ENCODE measurements around the gene RETREG1.
A peak's percentile ranks its signal among the peaks of the same experiment; 100 is the strongest.
"Not testable (repeated sequence)": the region's sequence is repeated elsewhere in the genome, so short reads cannot be mapped to it uniquely, and the experiment has no call there.

RETREG1 gene

DNA sequence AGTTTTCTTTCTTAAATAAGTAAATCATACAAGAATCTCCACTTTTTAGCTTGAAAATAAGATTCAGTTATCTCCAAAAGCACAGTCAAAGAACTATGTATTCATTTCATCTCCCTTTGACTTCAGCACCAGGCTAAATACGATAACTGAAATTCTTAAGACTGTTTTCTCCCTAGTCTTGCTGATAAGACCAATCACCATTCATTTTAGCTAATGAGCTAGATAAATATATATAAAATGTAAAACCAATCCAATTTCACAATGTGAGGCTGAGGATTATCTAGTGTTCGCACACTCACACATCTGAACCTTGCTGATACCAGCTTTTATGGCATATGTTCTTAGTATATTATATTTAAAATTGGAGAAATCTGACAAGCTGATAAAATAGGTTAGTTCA is 133.9 kb downstream of the RETREG1 start:
- DNase-seq: no peak

GRCh38 chr5:16480821-16481538 is 135.8 kb downstream of the RETREG1 start:
- DNase-seq: no peak

DNA sequence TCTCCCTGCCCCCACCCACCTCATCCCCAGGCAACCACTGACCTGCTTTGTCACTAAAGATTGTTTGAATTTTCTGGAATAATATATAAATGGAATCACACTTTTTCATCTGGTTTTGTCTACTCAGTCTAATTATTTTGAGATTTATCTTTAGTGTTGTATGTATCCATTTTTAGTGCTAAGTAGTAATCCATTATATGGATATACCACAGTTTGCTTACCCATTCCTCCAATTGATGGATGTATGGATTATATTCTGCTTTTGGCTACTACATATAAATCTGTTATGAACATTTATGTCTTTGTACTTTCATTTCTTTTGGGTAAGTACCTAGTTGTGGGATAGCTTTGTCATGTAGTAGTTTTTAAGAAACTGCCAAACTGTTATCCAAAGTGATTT is 136.7 kb downstream of the RETREG1 start:
- DNase-seq: no peak

GRCh38 chr5:16477541-16477940 is 139.3 kb downstream of the RETREG1 start:
- no peak for DNase-seq

DNA sequence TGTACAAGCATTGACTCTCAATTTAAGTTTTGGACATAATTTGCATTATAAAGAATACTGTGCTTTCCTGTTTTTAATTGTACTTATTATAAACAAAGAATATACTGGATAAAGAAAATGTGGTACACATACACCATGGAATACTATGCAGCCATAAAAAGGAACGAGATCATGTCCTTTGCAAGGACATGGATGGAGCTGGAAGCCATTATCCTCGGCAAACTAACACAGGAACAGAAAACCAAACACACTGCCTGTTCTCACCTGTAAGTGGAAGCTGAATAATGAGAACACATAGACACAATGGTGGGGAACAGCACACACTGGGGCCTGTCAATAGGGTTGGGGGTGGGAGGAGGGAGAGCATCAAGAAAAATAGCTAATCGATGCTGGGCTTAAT is 140.4 kb downstream of the RETREG1 start:
- DNase-seq: not testable (repeated sequence)

GRCh38 chr5:16471387-16471786 is 145.4 kb downstream of the RETREG1 start:
- no peak for DNase-seq

- no peak for DNase-seq
These were observed 149.2 kb downstream of the RETREG1 start for GRCh38 chr5:16467363-16468219.

DNA sequence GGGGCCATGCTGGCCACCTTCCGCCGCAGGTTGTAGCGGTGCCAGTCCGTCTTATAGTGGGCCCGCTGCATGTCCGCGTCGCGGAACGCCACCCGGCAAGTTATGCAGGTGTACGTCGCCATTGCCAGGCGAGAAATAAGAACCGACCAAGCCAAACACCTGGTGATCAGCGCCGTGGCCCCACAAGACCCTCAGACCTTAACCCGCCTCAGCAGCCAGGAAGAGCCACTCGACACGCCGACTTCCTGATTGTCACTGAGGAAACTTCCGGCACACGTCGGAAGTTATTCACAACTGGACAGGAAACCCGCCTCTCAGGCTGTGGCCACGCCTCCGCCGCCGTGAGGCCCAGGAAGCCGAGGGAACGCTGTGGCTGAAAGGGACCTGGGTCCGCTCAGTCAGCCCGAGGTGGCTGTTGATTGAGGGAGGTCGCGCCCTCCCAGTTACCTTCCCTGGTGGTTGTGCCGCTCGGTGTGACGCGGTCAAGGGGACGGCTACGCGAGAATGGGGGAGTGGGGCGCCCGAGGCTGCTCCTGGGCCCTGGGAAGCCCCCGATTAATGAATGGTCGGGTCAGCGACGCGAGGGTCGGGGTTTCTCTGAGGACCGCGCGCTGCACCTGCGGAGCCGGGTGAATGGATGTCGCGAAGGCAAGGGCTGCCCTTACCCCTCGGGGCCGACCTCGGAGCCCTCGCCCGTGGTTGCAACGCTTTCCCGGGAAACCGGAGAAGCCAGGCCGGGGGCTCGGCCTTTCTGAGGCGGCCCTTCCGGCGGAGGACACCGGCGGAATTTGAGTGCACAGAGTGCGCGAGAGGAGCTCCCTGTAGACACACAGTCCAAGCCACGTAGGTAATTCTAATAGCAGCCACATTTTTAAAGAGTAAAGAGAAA is 151.0 kb downstream of the RETREG1 start, which contains the start of gene ZNF622:
Gene ZNF622, minus strand, starts transcription at position 257 of the 889 bp plus-strand sequence. Its CDS starts 135 bp downstream, at position 122.
- peak; percentile 91 for DNase-seq

DNA sequence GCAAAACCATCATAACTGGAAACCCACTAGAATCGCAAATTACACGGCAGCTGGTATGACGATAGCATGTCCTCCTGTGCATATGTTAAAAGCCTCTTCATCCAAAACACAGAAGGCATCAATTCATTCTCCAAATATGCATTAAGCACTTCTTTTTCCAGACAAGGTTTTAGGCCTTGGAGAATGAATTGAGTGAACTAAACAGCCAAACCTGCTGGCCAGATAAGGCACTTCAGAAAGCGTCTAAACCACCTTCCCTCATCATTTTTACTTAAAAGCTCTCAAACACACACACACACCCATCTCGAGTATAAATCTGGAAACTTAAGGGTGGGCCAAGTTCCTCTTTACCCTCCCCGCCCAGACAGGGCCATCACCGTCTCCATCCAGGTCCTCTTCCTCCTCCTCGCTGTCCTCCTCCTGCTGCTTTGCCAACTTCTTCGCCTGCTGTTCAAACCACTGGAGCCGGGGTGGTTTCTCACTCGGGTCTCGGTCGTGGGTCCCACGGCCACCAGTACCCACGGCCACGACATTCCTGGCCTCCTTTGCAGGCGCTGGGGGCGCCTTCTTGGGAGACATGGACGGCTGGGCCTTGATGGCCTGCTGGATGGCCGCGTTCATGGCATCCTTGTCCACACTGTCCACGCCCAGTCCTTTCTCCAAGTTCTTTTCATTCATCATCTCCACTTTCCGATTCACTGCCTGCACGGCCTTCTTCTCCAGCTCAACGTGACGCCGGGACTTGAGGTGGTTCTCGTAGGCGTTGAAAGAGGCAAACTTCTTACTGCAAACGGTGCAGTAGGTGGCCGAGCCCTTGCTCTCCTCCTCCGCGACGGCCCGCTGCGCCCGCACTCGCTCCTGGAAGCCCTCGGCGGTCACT is 151.9 kb downstream of the RETREG1 start:
- no peak for DNase-seq

DNA sequence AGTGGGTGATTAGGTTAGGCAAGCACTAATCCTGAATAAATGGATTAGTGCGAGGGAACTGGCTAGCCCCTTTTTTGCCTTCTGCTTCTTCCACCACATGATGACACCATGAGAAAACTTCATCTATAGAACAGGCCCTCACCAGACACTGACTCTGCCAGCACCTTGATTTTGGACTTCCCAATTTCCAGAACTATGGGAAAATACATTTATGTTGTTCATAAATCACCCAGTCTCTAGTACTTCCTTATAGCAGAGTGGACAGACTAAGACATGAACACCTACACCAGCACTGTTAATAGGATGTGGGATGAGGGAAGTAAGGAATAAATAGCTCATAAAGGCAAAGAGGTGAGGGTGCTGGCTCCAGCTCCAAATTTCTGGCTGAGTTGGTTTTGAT is 152.6 kb downstream of the RETREG1 start:
- DNase-seq: no peak

GRCh38 chr5:16461782-16462181 is 155.0 kb downstream of the RETREG1 start:
- DNase-seq: no peak

GRCh38 chr5:16461026-16461425 is 155.8 kb downstream of the RETREG1 start:
- DNase-seq: no peak

DNA sequence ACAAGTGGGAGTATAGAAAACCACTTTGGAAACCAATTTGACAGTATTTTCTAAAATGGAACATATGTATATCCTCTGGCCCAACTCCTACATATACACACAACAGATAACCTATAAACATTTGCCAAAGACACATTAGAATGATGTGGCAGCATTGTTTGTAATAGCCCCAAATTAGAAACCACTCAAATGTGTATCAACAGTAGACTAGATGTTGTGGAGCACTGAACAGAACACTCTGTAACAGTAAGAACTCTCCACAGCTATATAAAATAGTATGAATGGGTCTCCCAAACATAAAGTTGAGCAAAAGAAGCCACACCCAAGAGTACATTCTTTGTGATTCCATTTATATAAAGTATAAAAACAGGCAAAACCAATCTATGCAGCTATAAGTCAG is 157.3 kb downstream of the RETREG1 start:
- DNase-seq: no peak

DNA sequence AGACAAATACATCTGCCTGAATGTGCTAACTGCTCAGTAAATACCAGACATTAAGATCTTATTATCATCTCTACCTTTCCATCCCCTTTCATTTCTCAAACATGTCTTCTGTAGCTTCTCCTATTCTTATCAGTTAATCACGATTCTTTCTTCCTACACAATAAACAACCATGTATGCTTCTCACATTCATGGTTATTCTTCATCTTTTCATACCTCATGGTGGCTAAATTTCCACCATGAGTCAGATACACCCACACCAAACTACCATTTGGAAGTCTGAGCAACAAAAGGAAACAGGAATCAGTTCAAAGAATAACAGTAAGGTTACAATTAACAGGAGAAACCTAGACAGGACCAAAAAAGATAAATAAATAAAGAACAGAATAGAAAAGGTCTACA is 158.9 kb downstream of the RETREG1 start:
- DNase-seq: no peak

DNA sequence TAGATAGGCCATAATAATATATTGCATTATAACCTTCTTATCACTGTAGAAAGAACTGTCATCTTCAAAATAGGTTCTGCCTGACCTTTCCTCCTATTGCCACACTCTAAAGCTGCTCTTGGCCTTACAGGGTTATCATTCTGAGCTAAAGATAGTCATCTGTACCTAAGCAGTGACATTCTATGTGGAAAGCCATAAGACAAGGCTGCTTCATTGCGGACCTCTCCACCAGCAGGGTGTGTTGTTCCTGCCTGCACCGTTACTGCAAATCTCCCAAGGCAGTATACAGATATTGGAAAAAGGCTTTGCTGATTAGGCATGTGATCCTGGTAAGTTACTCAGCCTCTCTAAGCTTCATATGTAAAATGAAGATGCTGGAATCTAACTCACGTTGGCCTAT is 159.3 kb downstream of the RETREG1 start:
- no peak for DNase-seq

DNA sequence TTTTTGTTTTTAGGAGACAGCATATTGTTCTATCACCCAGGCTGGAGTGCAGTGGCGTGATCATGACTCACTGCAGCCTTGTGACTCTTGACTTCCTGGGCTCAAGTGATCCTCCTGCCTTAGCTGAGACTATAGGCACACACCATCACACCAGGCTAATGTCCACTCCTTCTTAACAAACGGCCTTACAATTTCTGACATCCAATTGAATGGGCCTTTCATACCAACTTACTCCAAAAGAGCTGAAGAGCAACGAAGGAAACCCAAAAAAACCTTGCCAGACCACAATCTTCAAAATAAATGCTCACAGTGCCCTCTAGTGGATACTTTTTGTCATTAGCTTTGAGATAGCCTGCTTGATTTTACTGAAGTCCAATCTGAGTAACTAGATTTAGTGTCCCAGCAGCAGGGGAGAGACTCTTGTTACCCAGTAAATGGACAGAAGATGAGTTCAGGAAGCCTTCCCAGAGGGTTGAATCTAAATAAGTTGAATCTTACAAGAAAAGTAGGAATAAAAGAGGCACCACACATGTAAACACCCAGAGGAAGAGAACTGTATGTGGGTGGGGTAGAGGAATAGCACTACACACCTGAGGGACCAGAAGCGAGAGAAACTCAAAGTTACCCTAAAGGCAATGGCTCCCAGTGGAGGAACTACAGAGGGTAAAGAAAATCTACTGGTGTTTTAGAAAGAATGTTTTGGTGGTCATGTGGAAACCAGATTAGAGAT is 160.5 kb downstream of the RETREG1 start:
- DNase-seq: peak; percentile 28

GRCh38 chr5:16455668-16456067 is 161.1 kb downstream of the RETREG1 start:
- no peak for DNase-seq

- no peak for DNase-seq
These were observed 162.1 kb downstream of the RETREG1 start for GRCh38 chr5:16454686-16455085.

GRCh38 chr5:16453609-16454008 is 163.2 kb downstream of the RETREG1 start:
- DNase-seq: no peak

GRCh38 chr5:16450163-16450562 is 166.6 kb downstream of the RETREG1 start:
- DNase-seq: no peak

- no peak for DNase-seq
These were observed 169.8 kb downstream of the RETREG1 start for GRCh38 chr5:16446993-16447392.

Data from stimulated activated CD8-positive, alpha-beta memory T cell treated with anti-CD3 and anti-CD28 coated beads, Interleukin-4, amount 100 ng/mL, for 48 hours (primary cell).